Uterus (tissue), 4 donors: ENCODE data around the gene WDR20. TPM values are rescaled to one million over a fixed set of nuclear protein-coding genes. Genes with fewer than 3 reads are reported as not detected.
"Not testable (repeated sequence)": the region's sequence is repeated elsewhere in the genome, so short reads cannot be mapped to it uniquely, and the experiment has no call there.

ENCODE experiments used
- DNase-seq, 2 donors: peaks; one replicate each; pipeline ENCODE4 v3.0.0-alpha.2; 2019 to 2020
- H3K27ac ChIP-seq, 2 donors: fragments of 200-600 bp; sonication (generic); 1 replicate in 1 of 2; 2 replicates in 1 of 2; pipeline ENCODE4 v1.5.1; 2016 to 2018
- H3K27me3 ChIP-seq, 2 donors: fragments of 200-600 bp; sonication (generic); one replicate each; pipeline ENCODE4 v1.5.1; 2018 to 2019; ENCODE audit warnings: control low read depth in 1 of 2
- H3K36me3 ChIP-seq, 2 donors: fragments of 200-600 bp; sonication (generic); one replicate each; pipeline ENCODE4 v1.5.1; 2019; ENCODE audit warnings: control low read depth in 1 of 2
- H3K4me1 ChIP-seq, 2 donors: fragments of 200-600 bp; sonication (generic); one replicate each; pipeline ENCODE4 v1.5.1; 2018 to 2019; ENCODE audit warnings: control low read depth in 1 of 2
- H3K4me3 ChIP-seq, 2 donors: fragments of 200-600 bp; sonication (generic); 1 replicate in 1 of 2; 2 replicates in 1 of 2; pipeline ENCODE4 v1.5.1; 2018 to 2019; ENCODE audit warnings: mild to moderate bottlenecking in 1 of 2
- H3K9me3 ChIP-seq, 2 donors: fragments of 200-600 bp; sonication (generic); one replicate each; pipeline ENCODE4 v1.5.1; 2019; ENCODE audit warnings: control low read depth in 1 of 2
- POLR2A ChIP-seq, 2 donors: fragments of 450-650 bp; IDR thresholded peaks; one replicate each; pipeline ENCODE4 v1.6.1; 2016; ENCODE audit warnings: antibody characterized with exemption in 2 of 2, mild to moderate bottlenecking in 1 of 2, moderate library complexity in 1 of 2
- intact Hi-C: fragments of 100-400 bp; cut with DNase I; formaldehyde crosslinking; loops from one replicate; pipeline ENCODE4 v1.15.1; 2023; ENCODE audit warnings: low total_unique reads
- total RNA-seq, 4 donors: library from RNA; depleted of rRNA in 3 of 4; stranded (reverse); fragments of >200 nt in 3 of 4; gene quantifications; one replicate each; pipeline versions ENCODE4 v1.1.0 to v1.2.4, GENCODE V29; 2014 to 2023
- TF ChIP-seq, protein P1 (sequence below), 4 experiments: fragments of 200-600 bp in 2 of 4; fragments of 450-650 bp in 2 of 4; sonication (generic) in 2 of 4; IDR thresholded peaks; one replicate each; pipeline ENCODE4 v1.5.1; 2016 to 2019; ENCODE audit warnings: antibody characterized with exemption in 4 of 4, mild to moderate bottlenecking in 2 of 4, moderate library complexity in 1 of 4
- donor health status: DM: yes; HTN: yes; CAD: no.

The WDR20 gene
- total RNA-seq, 4 donors from 2014 or later: 45.9 to 81.8 (median 53.7) TPM

DNA sequence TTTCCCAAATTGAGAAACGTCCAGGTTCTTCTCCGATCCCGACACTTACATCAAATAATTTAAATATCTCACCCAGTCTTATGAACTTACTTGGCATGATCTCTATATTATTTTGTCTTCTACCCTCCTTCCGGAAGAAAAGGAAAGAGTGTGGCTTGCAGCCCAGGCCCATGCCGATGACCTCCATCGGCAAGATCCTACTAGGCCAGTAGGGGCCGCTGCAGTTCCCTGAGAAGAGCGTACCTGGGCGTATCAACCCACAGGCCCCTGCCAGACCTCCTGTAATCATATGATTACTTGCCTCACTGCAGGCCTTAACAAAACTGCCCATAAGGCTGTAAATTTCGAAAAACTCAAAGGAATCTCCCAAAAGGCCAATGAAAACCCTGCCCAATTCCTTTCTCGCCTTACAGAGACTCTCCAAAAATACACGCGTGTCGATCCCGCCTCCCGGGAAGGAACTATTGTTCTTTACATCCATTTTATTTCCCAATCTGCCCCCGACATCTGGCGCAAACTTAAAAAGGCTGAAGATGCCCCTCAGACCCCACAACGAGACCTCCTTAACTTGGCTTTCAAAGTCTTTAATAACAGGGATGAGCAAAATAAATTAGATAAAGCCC, 95.7 kb downstream of the WDR20 start:
- no peaks in the 10 kb centered on the region for H3K27me3 ChIP-seq
- H3K4me3 ChIP-seq: peak overlapping the region in 1 of 2 donors; percentile 6
- H3K9me3 ChIP-seq: no peaks in the 10 kb centered on the region
- peak overlapping the region; percentile 51 to 52 for H3K27ac ChIP-seq
- DNase-seq: peak; percentile 87
- TF ChIP-seq, protein P1, sequence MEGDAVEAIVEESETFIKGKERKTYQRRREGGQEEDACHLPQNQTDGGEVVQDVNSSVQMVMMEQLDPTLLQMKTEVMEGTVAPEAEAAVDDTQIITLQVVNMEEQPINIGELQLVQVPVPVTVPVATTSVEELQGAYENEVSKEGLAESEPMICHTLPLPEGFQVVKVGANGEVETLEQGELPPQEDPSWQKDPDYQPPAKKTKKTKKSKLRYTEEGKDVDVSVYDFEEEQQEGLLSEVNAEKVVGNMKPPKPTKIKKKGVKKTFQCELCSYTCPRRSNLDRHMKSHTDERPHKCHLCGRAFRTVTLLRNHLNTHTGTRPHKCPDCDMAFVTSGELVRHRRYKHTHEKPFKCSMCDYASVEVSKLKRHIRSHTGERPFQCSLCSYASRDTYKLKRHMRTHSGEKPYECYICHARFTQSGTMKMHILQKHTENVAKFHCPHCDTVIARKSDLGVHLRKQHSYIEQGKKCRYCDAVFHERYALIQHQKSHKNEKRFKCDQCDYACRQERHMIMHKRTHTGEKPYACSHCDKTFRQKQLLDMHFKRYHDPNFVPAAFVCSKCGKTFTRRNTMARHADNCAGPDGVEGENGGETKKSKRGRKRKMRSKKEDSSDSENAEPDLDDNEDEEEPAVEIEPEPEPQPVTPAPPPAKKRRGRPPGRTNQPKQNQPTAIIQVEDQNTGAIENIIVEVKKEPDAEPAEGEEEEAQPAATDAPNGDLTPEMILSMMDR (IDR thresholded peaks at IDR 0.05): peak; percentile 69 to 84 (median 79)
- no peak for TF ChIP-seq POLR2A (IDR thresholded peaks at IDR 0.05)
- intact Hi-C loops: loop anchor here (10.0 kb wide), 1 partner anchor 79 kb away; the partner anchor contains the start of gene ZNF839
- H3K4me1 ChIP-seq: peaks cover 0 to 3% of the 10 kb centered on the region in 2 donors
- no peaks in the 10 kb centered on the region for H3K36me3 ChIP-seq

DNA sequence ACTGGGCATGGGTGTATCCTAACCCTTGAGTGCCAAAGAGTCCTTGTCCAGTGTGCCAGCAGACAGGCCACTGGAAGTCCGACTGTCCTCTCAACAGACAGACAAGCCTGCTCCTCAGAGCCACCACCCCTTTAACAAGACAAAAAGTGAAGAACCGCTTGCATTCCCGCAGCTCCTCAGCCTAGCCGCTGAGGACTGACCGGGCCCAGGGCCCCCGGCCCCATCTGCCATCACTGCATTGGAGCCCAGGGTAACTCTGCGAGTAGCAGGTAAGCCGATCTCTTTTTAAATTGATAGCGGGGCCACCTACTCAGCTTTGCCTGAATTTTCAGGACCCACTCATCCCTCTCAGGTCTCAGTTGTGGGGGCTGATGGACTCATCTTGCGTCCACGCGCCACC, 96.3 kb downstream of the WDR20 start:
- intact Hi-C loops: loop anchor here (10.0 kb wide), 1 partner anchor 79 kb away; the partner anchor contains the start of gene ZNF839
- Histone ChIP-seq H3K9me3 (no peaks in the 10 kb centered on the region), H3K4me3 (no peak overlapping the region), H3K4me1 (peaks cover 0 to 3% of the 10 kb centered on the region in 2 donors), H3K27ac (peak overlapping the region in 1 of 2 donors; percentile 51), H3K27me3 (no peaks in the 10 kb centered on the region), H3K36me3 (no peaks in the 10 kb centered on the region)
- no peak for DNase-seq
- TF ChIP-seq, protein P1 (IDR thresholded peaks at IDR 0.05): no peak
- no peak for TF ChIP-seq POLR2A (IDR thresholded peaks at IDR 0.05)

DNA sequence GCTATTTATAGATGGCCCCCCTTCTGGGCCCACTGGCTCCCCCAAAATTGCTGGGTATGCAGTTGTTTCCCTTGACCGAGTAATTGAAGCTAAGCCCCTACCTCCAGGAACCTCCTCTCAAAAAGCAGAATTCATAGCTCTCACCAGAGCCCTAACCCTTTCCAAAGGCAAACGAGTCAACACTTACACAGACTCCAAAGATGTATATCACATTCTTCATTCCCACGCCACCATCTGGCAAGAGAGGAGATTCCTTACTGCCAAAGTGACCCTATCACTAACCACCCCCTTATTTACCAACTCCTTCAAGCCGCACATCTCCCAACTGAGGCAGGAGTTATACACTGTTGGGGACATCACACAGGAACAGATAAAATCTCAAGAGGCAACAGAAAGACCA, 98.4 kb downstream of the WDR20 start:
- Histone ChIP-seq H3K9me3 (no peaks in the 10 kb centered on the region), H3K27ac (no peak overlapping the region), H3K27me3 (no peaks in the 10 kb centered on the region), H3K36me3 (no peaks in the 10 kb centered on the region), H3K4me1 (peaks cover 0 to 3% of the 10 kb centered on the region in 2 donors), H3K4me3 (no peak overlapping the region)
- intact Hi-C loops: loop anchor here (10.0 kb wide), 1 partner anchor 77 kb away; the partner anchor contains the start of gene ZNF839
- TF ChIP-seq POLR2A (IDR thresholded peaks at IDR 0.05): no peak
- TF ChIP-seq, protein P1 (IDR thresholded peaks at IDR 0.05): no peak
- DNase-seq: no peak

DNA sequence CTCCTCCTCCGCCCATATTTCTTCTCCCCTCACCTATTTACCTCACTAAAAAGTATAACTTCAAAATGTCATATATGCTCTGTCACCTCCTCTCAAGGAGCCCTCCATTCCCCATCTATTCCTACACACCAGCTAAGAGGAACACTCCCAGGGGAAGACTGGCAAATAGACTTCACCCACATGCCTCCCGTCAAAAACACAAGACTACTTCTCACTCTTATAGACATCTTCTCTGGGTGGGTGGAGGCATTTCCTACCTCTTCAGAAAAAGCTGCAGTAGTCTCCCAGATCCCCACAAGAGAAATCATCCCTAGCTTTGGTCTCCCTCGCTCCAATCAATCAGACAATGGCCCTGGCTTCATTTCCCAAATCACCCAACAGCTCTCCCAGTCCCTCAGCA, 99.1 kb downstream of the WDR20 start:
- Histone ChIP-seq H3K36me3 (no peaks in the 10 kb centered on the region), H3K4me1 (peaks cover 0 to 3% of the 10 kb centered on the region in 2 donors), H3K27me3 (no peaks in the 10 kb centered on the region), H3K9me3 (no peaks in the 10 kb centered on the region), H3K27ac (no peak overlapping the region), H3K4me3 (no peak overlapping the region)
- no peak for DNase-seq
- intact Hi-C loops: loop anchor here (10.0 kb wide), 1 partner anchor 76 kb away; the partner anchor contains the start of gene ZNF839
- TF ChIP-seq, protein P1 (IDR thresholded peaks at IDR 0.05): no peak
- TF ChIP-seq POLR2A (IDR thresholded peaks at IDR 0.05): no peak

DNA sequence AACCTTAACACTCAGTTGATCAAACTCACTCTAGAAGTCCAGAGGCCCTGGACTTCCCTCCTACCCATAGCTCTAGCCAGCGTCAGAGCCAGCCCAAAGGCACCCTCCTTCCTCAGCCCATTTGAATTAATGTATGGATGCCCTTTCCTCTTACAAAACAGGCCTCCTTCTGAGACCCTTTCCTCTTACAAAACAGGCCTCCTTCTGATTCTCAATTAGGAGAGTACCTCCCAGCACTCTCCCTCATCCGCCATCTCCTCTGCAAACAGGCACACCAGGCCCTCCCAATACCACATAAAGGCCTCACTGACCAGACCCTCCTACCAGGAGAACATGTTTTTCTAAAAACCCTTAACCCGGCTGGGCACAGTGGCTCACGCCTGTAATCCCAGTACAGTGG, 99.5 kb downstream of the WDR20 start:
- no peaks in the 10 kb centered on the region for H3K36me3 ChIP-seq
- H3K9me3 ChIP-seq: no peaks in the 10 kb centered on the region
- H3K4me3 ChIP-seq: no peak overlapping the region
- DNase-seq: no peak
- H3K27ac ChIP-seq: no peak overlapping the region
- TF ChIP-seq, protein P1 (IDR thresholded peaks at IDR 0.05): no peak
- TF ChIP-seq POLR2A (IDR thresholded peaks at IDR 0.05): no peak
- H3K27me3 ChIP-seq: no peaks in the 10 kb centered on the region
- H3K4me1 ChIP-seq: peaks cover 0 to 3% of the 10 kb centered on the region in 2 donors
- intact Hi-C loops: loop anchor here (10.0 kb wide), 1 partner anchor 76 kb away; the partner anchor contains the start of gene ZNF839

DNA sequence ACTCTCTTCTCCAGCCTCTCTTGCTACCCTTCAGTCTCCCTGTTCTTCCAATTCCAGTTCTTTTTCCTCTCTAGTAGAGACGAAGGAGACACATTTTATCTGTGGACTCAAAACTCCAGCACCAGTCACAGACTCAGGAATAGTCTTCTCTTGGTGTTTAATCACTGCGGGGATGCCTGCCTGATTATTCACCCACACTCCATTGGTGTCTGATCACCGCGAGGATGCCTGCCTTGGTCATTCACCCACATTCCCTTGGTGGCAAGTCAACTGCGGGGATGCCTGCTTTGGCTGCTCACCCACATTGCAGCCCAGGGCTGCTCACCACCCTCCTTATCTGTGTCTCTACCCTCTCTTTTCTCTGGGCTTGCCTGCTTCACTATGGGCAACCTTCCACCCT, 100.8 kb downstream of the WDR20 start:
- H3K4me1 ChIP-seq, H3K4me3 ChIP-seq, H3K36me3 ChIP-seq, DNase-seq, H3K27me3 ChIP-seq, intact Hi-C loops, H3K27ac ChIP-seq, H3K9me3 ChIP-seq: not testable (repeated sequence)
